Amniotic stem cell (primary cell): ENCODE measurements around the gene SQSTM1.
"Not testable (repeated sequence)": the region's sequence is repeated elsewhere in the genome, so short reads cannot be mapped to it uniquely, and the experiment has no call there.

Source experiments
- DNase-seq: peaks from one replicate; lab custom pipeline; 2025; lab: John Stamatoyannopoulos, UW

SQSTM1 gene

DNA sequence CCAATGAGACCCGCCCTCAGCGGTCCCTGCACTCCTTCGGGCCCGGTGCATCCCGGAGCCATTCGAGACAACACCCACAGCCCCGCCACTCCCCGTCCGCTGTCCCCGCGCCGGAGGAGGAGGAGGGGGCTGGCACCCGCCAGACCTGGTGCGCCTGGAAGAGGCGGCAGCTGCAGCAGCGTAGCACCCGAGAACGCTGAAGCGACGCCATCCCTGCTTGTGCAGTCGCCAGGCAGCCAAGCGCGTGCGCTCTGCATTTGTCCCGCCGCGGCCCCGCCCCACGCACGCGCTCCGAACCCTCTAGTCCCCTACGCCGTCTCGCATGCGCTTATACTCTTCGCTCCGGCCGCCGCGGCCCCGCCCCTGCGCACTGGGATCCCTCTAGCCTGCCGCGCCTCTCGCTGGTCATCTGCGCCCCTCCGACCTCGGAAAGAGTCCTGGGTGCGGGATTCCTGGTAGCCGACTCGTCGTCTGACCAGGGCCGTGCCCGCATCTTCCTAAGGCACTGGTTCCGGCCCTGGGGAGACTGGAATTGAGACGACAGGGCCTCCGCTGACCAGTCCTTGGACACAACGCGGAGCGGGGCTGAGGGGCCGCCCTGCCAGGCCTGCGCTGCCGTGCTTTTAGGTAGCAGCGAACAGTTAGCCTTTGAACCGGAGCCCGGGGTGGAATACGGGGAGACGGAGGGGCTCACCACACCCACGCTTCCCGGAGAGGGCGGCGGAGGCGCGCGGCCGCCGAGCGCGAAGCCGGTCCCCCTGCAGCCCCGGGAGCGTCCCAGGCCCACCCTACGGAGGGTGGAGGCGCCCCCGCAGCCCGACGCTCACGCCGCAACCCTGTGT, 38.1 kb downstream of the SQSTM1 start, which contains the start of gene MRNIP:
Gene MRNIP (minus strand): TSS at position 232 of the 842 bp plus-strand sequence. CDS start 21 bp downstream, at position 211.
- peak; percentile 90 for DNase-seq

DNA sequence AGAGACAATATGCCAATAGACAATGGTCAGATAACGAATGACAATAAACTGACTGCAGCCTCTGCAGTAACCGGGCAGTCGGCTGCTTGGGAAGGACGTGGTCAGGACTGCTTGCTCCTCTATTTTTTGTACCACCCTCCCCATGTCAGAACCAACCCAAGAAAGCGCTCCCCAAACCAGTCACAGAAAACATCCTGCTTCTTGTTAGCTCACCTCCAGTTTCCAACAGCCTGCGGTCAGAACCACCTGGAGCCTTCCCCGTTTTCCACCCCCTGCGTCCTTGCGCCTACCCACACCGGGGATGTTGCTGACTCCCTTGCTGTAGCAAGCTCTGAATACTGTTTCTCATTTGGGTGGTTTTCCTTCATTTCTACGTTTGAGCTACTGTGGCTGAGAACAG, 39.6 kb downstream of the SQSTM1 start:
- DNase-seq, result no peak

DNA sequence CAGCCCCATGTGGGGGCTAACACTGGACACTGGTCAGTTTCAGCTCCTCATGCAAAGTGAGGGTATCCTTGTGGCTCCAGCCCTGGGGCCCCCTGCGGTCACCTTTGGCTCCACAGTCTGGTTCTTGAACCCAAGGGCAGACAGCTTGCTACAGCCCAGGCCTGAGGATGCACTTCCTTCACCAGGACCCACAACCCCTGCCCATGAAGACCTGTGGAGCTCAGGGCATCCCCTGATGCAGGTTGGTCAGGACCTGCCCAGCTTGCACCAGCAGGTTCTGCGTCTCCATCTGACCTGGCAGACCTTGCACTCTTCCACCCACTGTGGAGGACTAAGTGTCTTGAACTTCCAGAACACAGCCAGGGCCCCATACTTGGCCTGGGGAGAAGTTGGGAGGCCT, 41.6 kb downstream of the SQSTM1 start:
- no peak for DNase-seq

DNA sequence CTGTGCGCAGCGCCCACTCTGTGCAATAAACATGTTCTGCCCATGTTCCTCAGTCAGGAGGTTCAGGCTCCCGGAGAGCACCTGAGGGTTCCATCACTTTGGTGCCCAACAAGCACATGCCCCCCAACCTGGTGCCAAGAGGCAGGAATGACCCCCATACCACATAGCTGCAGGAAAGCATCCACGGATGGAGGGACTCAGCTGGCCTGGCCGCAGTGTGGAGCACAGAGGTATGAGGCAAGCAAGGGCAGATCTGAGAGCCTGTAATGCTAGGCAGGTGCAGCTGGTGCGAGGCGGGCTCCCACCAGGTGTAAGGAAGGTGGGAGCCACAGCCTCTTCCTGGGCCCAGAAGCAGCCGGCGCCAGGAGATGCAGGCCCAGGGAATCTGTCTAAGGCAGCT, 42.2 kb downstream of the SQSTM1 start:
- no peak for DNase-seq

DNA sequence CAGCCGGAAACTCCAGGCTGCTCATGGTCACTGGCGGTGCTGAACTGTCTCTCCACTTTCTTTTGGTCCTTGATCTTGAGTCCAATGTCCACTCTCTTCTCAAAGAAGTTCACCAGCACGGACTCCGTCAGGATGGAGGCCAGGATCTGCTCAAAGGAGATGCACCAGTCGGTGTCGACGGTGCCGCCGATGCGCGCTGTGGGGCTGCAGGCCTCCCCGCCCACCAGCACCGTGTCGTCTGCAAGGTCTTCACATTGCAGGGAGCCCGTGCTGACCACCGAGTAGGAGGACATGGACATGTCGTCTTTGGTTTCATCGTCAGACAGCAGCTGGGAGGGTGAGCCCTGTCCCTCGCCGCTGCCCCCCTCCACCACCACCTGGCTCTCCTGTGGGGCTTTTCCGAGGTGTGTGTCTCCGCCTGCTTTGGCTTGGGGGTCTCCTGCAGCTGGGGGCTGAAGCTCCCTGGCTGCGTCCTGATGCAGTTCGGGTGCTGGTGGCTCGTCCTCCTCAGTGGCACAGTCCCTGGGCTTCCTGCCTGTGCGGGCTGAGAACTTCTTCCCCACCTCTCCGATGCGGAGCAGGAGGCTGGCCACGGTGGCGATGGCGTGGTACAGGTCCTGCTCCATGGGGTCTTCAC, 42.9 kb downstream of the SQSTM1 start:
- no peak for DNase-seq

DNA sequence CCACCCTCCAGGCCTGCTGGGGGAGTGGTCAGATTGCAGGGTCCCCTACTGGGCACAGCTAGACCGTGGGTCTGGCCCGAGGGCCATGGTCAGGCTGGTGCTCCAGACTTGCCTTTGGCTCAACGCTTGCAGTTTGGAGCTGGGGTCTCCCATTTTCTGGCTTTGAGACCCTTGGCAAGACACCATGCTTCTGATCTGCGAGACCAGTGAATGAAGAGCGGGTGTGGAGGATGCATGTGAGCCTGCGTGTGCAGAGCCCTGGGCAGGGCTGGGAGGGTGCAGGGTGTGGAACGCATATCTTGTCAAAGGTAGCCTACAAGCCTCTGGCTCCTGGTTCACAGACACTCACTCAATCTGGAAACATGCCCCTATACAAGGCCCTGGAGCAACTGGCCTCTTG, 44.0 kb downstream of the SQSTM1 start:
- no peak for DNase-seq

DNA sequence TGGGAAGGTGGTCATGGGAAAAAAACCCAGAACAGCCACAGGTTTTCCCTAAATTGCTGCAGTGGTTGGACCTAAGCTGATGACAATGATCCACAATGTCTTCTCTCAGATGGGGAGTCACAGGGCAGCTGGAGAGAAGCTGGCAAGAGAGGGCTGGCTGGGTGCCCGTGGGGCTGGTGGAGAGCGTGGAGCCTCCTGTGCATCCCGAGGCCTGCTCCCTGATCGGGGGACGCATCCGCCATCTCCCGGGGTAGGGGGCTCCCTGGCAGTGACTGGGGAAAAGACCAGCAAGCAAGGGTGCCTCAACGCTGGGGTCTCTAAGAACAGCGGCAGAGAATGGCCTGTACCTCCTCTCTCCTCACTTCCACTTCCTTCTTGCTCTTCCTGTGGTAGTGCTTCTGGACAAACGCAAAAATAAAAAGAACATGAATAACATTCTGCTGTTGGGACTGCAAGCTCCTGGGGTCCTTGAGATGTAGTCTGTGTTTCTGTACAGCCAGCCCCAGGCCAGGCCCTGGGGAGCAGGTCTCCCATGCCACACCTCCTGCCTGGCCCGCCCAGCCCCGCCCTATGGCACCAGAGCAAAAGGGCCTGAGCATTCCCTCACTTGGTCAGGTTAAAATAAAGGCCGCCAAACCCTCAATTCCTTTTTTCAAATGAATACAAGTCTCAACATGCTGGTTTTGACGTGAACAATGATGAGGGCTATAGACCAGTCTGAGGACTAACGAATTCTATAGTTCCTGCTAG, 45.0 kb downstream of the SQSTM1 start:
- DNase-seq, result no peak

DNA sequence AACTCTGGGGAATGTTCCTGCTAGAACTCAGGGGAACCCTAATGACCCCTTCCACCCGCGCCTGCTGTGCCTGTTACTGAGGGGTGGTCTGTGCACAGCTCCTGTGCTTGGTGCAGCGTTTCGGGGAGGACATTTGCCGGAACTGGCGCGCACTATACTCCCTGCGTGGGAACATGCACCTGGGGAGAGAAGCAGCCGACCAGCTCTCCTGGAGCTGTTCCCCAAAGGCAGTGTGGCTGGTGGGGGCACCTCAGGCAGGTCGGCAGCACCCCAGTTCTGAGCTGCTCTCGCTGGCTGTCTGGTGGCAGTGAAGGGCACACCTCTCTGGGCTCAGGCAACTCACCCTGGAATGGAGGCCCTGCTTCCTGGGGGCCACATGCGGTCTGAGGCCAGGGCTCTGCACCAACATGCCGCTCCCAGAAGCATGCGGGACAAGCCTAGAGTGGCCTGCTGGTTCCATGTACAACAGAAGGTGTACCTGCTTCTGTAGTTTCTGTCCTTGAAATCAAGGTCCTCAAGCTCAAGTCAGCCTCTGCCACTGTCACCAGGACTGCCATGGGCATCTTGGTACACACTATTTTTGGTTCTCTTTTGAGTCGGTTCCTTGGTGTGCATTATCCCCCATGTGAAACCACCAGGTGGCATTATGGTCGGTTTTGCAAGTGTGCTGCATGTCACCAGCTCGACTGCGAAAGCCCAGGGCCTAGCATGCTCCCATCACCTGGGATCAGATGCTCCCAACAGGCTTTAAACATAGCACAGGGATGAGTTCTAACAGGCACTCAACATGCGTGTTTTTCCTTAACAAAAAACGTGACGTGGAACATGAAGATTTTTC, 45.8 kb downstream of the SQSTM1 start:
- DNase-seq, result no peak

DNA sequence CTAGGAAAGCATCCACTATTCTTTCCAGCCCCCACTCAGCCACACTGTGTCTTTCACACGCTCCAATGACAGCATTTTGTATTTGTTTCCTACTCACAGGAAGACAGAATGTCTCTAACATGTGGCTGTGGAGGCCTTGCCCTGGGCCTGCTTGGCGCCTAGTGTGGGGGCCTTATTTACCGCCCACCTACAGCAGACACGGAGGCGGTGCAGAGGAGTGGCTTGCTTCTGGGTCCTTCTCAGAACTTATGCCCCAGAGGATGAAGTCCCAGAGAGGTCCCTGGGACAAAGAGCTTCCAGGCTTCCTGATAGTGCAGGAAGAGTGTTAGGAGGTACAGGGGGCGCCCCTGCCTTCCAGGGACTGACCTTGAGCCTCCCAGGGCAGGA, 46.4 kb downstream of the SQSTM1 start:
- no peak for DNase-seq

DNA sequence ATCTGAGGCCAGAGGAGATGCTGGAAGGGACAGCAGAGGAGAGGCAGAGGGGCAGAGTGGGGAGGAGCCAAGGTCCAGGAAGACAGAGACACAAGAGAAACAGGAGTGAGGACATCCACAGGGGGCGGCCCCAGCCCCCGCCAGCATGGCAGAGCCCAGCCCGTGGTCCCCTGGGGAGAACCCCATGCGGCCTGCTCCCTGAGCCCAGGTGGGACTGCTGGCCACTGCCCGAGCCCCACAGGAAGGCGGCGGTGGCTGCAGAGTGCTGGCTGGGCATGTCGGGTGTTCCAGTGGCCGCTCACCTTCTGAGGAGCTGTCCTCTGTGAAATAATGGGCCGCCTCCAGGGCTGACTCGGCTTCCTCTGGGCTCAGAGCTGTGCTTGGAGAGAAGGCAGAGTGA, 46.8 kb downstream of the SQSTM1 start:
- no peak for DNase-seq

DNA sequence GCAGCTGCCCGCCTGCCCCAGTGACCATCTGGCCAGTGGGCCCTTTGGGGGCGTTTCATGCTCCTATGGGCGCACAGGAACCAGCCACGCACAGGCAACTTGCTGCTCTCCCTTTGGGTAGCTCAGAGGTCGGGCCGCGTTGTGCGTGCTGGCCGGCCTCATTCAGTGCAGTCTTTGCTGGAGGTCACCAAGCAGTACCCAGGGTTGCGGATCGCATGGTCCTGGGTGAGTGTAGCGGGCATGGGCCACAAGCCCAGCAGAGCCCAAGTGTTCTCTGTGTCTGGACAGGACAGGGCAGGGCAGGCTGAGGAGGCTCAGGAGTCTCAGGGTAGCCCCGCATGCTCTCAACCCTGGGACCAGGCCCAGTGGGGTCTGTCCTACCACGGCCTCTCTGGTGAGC, 47.8 kb downstream of the SQSTM1 start:
- DNase-seq, result no peak

DNA sequence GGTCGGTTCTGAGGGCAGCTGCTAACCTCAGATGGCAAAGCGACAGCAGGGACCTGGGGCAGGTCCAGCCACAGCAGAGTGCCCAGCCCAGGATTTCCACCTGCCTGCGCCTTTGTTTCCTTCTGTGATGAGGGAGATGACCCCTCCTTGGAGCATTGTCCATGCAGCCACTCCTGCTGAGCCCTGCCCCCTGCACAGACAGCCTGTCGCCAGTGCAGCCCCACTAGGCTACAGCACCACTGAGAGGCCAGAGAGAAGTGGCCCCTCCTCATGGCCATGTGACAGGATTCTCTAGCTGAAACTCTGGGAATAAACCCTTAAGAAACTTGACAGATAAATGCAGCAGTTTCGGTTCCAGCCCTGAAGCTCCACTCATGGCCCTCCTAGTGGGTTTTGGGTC, 48.4 kb downstream of the SQSTM1 start:
- no peak for DNase-seq

DNA sequence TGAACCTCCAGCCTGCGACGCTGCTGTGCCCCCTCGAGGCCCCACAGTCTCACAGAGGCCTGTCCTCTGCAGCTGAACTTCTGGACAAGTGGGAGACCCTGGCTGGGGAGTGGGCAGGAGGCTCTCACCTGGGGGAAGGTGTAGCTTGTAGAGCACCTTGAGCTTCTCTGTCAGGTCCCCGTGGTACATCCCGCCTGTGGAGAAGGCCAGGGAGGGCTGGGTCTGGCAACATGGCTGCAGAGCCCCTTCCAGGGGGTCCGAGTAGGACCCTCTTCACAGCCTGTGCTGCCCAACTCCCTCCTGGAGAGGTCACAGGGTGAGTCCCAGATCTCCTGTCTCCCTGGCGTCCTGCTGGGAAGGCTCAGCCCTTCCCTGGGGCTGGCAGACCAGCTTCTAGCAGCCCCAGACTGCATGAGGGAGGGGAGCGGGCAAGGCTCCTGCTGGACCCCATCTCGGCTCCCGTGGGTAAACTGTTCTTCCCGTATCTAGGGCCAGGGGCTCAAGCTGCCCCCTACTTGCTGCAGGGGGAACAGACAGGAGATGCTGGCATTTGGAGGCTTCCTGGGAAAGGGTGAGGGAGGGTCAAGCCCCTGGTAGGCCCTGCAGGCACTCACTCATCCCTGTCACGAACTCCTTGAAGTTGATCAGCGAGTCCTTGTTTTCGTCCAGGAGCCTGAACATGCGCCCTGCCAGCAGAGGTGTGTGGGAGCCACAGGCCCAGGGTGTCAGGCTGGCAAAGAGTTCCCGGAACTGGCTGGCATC, 49.1 kb downstream of the SQSTM1 start:
- DNase-seq, result no peak

DNA sequence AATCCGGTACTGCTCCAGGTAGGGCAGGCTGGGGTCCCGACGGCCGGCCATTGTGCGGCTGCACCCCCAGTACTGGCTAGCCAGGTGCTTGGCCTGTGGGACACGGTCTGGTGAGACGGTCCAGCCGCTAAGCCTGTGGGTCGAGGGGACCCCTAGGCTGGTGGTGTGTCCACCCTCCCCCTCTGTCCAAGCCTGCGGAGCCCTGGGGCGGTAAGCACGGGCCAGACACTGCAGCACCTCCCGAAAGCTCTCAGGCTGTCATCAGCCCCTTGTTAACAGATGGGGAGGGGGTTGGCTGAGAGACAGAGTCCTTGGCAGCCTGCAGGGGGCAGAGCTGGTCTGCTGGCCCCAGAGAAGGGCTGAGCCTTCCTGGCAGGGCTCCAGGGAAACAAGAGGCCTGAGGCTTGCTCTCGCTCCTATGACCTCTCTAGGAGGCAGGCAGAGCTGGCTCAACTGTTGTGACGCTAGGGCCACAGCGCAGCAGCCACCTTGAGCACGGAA, 49.7 kb downstream of the SQSTM1 start:
- no peak for DNase-seq

DNA sequence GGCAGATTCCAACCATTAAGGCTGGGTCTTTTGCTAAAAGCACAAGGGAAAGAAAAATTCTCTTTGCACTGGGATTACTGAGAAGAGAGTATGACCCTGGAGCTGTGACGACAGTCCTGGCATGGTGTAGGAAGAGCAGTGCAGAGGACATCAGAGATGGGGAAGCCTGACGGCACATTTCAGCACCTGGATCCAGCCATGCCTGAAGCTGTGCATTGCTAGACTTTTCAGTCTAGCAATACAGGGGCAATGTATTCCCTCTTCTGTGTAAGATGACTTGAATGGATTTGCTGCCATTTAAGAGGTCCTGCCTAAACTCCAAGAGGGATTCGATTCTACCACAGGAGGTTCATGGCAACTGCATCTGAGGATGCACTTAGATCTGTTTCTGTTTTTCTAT, 50.2 kb downstream of the SQSTM1 start:
- DNase-seq, result no peak

DNA sequence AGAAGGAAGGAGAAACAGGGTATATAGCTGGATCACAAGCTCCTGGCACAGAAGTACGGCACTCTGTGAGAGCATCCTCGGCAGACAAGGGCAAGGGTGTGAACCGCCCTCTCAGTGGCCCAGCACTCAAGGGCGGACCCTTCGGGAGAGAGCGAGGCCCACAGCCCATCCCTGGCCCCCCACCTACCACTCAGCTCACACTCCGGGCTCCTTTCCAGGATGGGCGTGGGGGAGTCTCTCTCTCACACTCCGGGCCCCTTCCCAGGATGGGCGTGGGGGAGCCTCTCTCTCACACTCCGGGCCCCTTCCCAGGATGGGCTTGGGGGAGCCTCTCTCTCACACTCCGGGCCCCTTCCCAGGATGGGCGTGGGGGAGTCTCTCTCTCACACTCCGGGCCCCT, 50.8 kb downstream of the SQSTM1 start:
- not testable (repeated sequence) for DNase-seq

DNA sequence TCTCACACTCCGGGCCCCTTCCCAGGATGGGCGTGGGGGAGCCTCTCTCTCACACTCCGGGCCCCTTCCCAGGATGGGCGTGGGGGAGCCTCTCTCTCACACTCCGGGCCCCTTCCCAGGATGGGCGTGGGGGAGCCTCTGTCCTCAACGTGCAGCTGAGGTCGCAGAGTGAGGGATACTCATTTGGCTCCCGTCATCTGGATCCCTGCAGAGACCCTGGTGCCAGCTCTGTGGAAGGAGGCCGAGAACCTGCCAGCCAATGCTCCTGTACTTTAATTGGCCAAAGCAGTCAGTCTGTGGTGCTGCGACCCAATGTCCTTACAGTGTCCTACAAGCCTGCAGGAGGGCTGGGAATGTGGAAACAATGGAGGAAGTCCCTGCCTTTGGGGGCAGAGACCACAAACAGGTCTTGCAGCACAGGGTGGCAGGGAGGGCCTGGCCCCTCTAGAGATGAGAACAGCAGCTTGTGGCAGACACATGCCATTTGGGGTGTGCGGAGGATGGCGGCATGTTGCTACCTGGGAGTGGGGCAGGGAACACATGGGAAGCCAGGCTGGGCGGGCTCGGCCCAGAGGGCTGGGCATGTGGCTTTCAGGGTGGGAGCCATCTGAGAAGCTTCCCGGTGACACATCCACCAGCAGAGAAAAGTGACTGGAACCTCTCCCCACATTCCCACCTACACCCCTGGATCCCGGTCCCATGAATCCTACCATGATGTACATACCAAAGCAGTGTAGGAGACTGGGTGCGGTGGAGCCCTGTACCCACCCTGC, 51.5 kb downstream of the SQSTM1 start:
- no peak for DNase-seq

DNA sequence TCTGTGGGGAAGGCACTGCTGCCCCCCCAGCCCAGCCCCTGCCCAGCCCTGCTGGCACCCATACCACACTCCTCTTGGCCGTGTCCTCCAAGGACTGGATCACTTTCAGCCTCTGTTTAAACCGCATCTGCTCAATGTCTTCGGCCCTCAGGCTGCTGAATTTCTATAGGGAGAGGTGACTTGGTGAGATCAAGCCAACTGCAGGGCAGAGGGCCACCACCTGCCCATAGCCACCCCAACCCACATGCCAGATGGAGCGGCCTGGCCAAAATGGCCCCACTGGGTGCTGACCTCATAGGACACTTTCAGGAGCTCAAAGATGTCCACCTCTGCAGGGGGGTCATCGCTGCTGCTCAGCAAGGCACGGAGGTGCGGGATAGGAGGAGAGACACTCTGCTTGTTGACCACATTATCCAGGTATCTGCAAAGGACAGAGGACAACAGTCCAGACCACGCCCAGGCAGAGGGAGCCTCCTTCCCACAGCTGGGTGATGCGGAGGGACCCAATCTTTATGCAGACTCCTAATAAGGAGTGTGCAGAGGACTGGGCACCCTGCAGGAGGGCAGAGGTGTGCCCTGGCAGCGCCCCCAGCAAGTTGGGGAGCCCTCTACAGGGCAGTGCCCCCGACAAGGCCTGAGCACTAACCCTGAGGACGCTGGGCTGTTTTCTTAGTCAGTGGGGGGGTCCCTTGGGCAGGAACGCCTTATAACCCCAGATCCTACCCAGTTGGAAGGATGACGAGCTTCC, 52.3 kb downstream of the SQSTM1 start:
- no peak for DNase-seq

DNA sequence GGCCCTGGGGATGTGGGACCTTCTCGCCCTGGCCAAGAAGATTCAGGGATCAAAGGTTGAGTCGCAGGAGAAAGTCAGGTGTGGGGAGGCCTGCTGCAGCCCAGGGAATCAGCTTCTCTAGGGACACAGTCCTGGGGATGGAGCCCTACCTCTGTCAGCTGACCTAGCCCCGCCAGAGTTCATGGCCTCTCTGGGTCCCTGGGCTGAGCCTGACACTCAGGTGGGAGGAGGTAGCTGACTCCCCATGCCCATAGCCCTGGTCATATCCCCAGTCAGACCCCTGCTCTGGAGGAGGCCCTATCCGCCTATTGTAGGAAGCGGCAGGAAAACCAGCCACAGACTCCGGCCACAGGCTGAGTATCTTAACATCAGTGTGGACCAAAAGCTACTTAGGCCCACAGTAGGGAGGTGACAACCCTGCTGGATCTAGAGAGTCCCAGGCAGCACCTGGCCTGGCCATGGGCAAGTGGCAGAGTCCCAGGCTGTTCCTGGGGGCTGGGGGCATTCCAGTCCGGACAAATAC, 52.9 kb downstream of the SQSTM1 start:
- no peak for DNase-seq
